Activated T-cell treated with anti-CD3 and anti-CD28 coated beads for 48 hours (primary cell): ENCODE data around the gene HOXA4.

Experiments
- DNase-seq: peaks from one replicate; pipeline ENCODE4 v3.0.0-alpha.2; 2020; ENCODE audit warnings: low read depth

The HOXA4 gene

GRCh38 chr7:27147199-27148030 is 16.9 kb upstream of the HOXA4 start, which contains the start of gene HOXA6:
TSS of gene HOXA6 (minus strand) at chr7:27147774. CDS start at chr7:27147749, 25 bp downstream.
- no peak for DNase-seq

DNA sequence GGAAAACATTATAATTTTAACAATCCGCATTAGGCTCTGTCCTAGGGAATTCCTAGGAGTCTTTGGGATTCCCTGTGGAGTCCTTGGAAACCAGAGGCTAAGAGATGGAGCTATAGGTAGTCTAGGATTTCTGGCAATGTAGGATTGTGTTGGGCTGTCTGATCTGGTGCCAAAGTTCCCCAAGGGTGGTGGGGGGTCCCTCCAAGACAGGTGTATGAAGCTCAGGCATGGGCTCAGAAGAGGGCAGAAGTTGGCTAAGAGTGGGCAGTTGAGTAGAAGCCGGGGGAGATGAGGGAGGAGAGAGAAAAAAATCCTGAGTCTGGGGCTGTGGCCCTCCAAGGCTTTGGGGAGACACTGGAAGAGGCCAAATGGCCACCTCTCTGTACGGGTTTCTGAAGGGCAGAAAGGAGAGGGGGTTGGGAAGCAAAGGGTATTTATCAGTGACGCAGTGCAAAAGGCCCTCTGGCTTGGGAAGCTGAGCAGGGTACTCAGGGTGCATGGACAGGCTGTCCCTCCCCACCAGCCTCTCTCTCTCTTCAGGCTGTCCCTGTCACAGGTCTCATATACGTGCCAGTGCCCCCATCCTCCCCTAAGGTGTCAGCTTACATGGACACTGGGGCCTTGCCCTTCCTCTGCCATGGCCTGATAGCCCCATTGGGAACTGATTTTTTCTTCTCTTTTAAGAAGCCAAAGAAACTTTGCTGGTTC is 16.1 kb upstream of the HOXA4 start:
- DNase-seq = no peak

DNA sequence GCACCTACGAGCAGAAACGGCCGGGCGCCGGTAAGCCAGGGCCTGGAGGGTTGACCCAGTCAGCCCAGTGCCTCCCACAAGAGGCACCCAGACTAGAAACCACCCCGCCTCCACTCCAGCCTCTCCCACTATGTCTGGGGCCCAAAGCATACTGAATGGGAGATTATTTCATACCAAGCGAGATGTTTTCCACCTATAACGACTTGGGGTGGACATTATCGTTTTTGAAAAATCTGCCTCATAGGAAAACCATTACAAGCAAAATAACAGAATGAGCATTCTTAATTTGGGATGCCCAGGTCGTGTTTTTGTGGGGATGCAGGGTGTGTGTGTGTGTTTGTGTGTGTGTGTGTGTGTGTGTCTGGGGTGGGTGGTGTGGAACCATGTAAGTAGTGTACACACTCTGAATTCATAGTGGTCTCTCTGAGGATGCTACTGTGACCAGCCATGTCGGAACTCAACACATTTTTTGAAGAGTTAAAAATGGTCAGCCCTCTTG is 15.4 kb upstream of the HOXA4 start:
- no peak for DNase-seq

DNA sequence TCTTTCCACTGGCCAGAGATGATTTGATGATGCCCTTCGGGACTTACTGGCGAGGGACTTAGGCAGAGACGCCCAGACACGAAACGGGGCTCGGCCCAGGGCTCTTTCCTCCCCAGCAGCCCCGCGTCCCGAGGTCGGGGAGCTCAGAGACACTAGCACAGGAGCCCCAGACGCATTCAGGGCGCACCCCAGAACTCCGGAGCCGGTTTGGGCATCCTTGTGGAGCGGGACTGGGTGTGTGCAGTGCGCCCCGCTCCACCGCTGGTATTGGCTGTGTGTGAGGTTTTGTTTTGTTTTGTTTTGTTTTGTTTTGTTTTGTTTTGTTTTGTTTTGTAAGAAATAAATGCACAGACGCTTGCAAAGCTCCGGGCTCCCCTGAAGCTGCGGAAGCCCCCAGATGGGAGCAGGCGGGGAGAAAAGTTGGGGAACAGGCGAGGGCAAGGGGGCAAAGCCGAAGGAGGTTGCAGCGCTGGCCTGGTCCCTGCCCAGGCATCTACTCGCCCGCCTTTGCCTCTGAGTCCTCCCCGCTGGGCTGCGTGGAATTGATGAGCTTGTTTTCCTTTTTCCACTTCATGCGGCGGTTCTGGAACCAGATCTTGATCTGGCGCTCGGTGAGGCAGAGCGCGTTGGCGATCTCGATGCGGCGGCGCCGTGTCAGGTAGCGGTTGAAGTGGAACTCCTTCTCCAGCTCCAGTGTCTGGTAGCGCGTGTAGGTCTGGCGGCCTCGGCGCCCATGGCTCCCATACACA is 14.8 kb upstream of the HOXA4 start:
- no peak for DNase-seq

- DNase-seq = no peak
Observed at GRCh38 chr7:27144781-27145164, 14.2 kb upstream of the HOXA4 start.

- no peak for DNase-seq
Observed at GRCh38 chr7:27143950-27144780, 13.6 kb upstream of the HOXA4 start.

- no peak for DNase-seq
Observed at GRCh38 chr7:27143023-27143949, 12.7 kb upstream of the HOXA4 start, which contains the start of gene HOXA5. TSS of gene HOXA5 (minus strand) at chr7:27143681. CDS start at chr7:27143607, 74 bp downstream.

GRCh38 chr7:27142580-27143022 is 12.0 kb upstream of the HOXA4 start:
- DNase-seq = no peak

GRCh38 chr7:27141923-27142579 is 11.5 kb upstream of the HOXA4 start:
- no peak for DNase-seq

- DNase-seq = no peak
Observed at GRCh38 chr7:27141137-27141922, 10.8 kb upstream of the HOXA4 start.

GRCh38 chr7:27140126-27140857 is 9.7 kb upstream of the HOXA4 start:
- no peak for DNase-seq

DNA sequence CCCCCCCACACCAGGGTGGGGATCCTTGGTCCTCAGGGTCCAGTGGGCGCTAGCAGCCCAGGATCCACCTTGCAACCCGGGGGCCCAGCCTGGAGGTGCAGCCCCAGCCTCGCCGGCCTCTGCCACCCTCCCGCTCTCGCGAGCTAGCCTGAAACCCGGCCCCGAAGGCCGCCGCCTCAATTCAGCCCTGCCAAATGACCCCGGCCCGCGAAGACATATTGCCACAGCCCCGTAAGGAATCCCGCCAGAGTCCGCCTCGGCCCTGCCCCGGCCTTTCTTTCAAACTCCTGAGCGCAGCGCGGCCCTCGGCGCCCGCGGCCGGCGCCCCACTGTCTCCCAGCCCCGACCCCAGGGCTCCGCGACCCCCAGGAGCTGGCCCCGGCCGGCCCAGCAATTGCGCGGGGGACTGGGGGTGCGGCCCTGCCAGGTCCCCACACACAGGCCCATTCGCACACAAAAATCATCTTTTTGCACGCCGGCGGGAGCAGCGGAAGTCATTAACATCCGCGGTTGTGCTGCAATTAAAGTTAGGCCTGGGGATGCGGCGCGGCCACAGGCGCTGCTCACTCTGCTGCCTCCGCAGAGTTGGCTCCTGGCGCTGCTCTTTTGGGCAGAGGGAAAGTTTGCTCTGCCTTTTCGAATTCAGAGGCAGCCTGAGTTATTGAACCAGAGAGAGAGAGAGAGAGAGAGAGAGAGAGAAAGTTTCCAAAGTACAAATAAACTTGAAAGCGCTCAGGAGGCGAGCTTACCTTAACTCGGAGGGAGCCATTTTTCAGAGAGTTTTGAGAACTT is 9.0 kb upstream of the HOXA4 start:
- no peak for DNase-seq

DNA sequence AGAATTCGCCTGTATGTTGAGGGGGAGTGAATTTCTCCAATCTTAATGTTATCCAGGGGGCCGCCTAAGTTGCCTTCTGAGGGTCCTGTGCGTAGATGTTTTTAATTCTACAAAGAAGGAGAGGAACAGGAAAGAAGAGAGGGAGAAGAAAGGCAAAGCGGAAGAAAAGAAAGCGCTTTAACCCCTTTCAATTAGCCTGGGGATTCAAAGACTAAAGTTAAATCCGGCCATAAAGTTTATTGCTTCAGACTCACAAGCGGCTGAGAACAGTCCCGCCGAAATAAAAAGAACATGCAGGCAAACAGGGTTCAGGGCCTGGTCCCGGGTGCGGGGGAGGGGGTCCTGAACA is 8.4 kb upstream of the HOXA4 start:
- DNase-seq = no peak

DNA sequence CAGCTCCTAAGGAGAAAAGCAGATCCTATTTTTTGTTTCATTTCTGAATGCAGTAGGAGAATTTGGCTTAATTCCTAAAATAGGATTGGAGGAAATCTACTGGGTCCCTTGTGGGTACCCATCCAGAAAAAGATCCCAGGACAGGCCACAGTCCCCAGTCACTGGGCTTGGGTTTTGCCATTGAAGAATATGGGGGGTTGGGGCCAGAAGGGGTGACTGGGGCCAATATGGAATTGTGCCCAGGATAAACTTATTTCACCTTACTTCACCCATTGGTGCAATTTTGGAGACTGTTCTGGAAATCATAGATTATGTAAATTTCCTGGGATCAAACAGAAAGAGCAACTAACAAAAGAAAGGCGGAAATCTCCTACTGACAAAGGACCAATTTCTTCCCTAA is 7.9 kb upstream of the HOXA4 start:
- no peak for DNase-seq

DNA sequence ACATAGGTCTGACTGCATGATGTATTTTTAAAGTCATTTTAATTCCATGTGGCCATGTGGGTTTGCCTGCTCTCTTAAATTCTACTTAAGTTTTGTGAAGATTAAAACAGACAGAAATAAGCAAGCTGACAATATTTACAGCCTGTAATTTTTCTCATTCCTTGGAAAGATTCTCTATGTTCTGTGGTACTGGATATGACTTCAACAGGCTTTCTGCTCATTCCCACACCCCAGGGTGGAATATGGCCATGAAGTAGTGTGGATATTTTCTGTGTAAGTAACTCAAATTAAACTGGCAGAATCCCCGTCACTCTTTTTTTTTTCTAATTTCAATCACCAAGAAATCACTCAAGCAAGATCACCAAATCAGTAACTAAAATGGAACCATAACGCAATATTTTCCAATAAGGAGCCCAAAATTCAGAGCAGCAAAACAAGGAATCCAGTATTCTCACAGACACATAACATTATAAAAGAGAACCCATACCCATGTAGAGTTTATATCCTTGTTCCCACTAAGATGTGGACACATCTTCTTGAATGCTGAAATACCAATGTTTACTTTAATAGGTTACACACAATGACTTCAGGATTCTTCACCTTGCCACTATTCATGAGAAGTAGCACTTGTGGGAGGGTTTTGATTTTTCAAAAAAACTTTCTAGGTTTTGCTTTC is 7.2 kb upstream of the HOXA4 start:
- no peak for DNase-seq

GRCh38 chr7:27134392-27134791 is 3.8 kb upstream of the HOXA4 start:
- no peak for DNase-seq
